A673 (cell line): Measurements from ENCODE around the gene CACNA1G. TPM values are rescaled to one million over a fixed set of nuclear protein-coding genes. Genes with fewer than 3 reads are reported as not detected.

Experiments used
- BruUV-seq: library from RNA; stranded (reverse); fragments of 400-500 nt; replicated peaks from 2 replicates; lab custom pipeline; 2021; lab: Mats Ljungman, UMichigan
- CTCF ChIA-PET: fragments of 300-600 bp; sonication (Branson Sonifier 250); formaldehyde crosslinking; loops from one replicate; lab custom pipeline; 2022; ENCODE audit warnings: antibody characterized with exemption; lab: Charles Lee
- POLR2A ChIA-PET: fragments of 300-600 bp; sonication (Branson Sonifier 250); formaldehyde crosslinking; loops from one replicate; lab custom pipeline; 2022; ENCODE audit warnings: antibody characterized with exemption; ENCODE audit not compliant: low non-redundant PET; lab: Charles Lee
- DNase-seq: peaks from one replicate; pipeline ENCODE4 v3.0.0-alpha.2; 2015; ENCODE audit warnings: low spot score
- H3K27ac ChIP-seq: fragments of 200-600 bp; sonication (generic); 2 replicates; pipeline ENCODE4 v1.5.1; 2016; ENCODE audit warnings: mixed run types, low read depth, mild to moderate bottlenecking, mixed read lengths, antibody characterized with exemption, low read length; ENCODE audit not compliant: poor library complexity, severe bottlenecking
- H3K27me3 ChIP-seq: fragments of 200-600 bp; sonication (generic); replicated peaks from 2 replicates; pipeline ENCODE4 v1.6.1; 2017; ENCODE audit warnings: mixed run types, low read depth, mild to moderate bottlenecking, mixed read lengths, antibody characterized with exemption, low read length; ENCODE audit not compliant: insufficient read depth, poor library complexity
- H3K36me3 ChIP-seq: fragments of 200-600 bp; sonication (generic); 2 replicates; pipeline ENCODE4 v1.6.1; 2016; ENCODE audit warnings: mixed run types, mild to moderate bottlenecking, mixed read lengths, antibody characterized with exemption, low read length; ENCODE audit not compliant: insufficient read depth, poor library complexity, severe bottlenecking
- H3K4me1 ChIP-seq: fragments of 200-600 bp; sonication (generic); 2 replicates; pipeline ENCODE4 v1.6.1; 2017; ENCODE audit warnings: mixed run types, mild to moderate bottlenecking, mixed read lengths, antibody characterized with exemption, low read length; ENCODE audit not compliant: insufficient read depth, poor library complexity, severe bottlenecking
- H3K4me3 ChIP-seq: fragments of 200-600 bp; sonication (generic); 2 replicates; pipeline ENCODE4 v1.5.1; 2016; ENCODE audit warnings: low read depth, mixed run types, mild to moderate bottlenecking, mixed read lengths, low read length; ENCODE audit not compliant: poor library complexity, severe bottlenecking
- H3K9me3 ChIP-seq: fragments of 200-600 bp; sonication (generic); 2 replicates; pipeline ENCODE4 v1.6.1; 2016; ENCODE audit warnings: mixed run types, low read depth, mild to moderate bottlenecking, mixed read lengths, antibody characterized with exemption, low read length; ENCODE audit not compliant: poor library complexity, severe bottlenecking
- EZH2 ChIP-seq: fragments of 200-600 bp; sonication (generic); IDR thresholded peaks from 2 replicates; pipeline ENCODE4 v1.6.1; 2017; ENCODE audit warnings: borderline replicate concordance, low read depth, mild to moderate bottlenecking, mixed read lengths, antibody characterized with exemption, low read length; ENCODE audit not compliant: poor library complexity, severe bottlenecking
- intact Hi-C: fragments of 100-400 bp; cut with micrococcal nuclease; formaldehyde crosslinking; loops from one replicate; pipeline ENCODE4 v1.10.0; 2022; ENCODE audit not compliant: unreplicated experiment
- total RNA-seq: library from RNA; stranded (reverse); gene quantifications from 2 replicates; pipeline ENCODE4 v1.2.3, GENCODE V29; 2021
- TF ChIP-seq, protein P1 (sequence below): fragments of 300-800, 200-600 bp; sonication (generic); conservative IDR thresholded peaks from 2 replicates; pipeline ENCODE4 v1.5.1; 2017; ENCODE audit warnings: low read depth, mild to moderate bottlenecking, antibody characterized with exemption, low read length, moderate library complexity, mixed read lengths

Gene CACNA1G
- total RNA-seq, 1 experiment from 2014 or later = 7.1 TPM

DNA sequence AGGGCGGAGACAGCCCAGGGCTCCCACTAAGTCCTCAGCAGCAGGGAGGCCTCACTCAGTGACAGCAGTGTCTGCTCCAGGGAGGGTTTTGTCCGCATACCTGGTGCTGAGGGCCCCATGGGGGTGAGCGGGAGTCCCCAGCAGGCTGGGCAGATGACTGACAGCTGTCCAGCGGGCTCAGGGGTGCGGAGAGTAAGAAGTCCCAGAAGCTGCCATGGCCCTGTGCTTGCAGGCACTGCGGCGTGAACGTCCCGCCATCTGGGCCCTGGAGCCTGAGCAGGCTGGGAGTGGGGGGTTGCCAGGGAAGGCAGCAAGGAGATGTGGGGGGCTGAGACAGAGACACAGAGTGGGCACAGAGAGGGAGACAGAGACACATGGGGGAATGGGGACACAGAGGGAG is 20.1 kb downstream of the CACNA1G start:
- Histone ChIP-seq H3K4me3 (no peak overlapping the region), H3K4me1 (no peaks in the 10 kb centered on the region), H3K36me3 (no peaks in the 10 kb centered on the region), H3K27ac (no peak overlapping the region), H3K27me3 (no peaks in the 10 kb centered on the region), H3K9me3 (no peaks in the 10 kb centered on the region)
- ChIA-PET CTCF (no interaction called here), POLR2A (no interaction called here)
- intact Hi-C loops = no loop called here
- no peak for DNase-seq
- TF ChIP-seq, protein P1, sequence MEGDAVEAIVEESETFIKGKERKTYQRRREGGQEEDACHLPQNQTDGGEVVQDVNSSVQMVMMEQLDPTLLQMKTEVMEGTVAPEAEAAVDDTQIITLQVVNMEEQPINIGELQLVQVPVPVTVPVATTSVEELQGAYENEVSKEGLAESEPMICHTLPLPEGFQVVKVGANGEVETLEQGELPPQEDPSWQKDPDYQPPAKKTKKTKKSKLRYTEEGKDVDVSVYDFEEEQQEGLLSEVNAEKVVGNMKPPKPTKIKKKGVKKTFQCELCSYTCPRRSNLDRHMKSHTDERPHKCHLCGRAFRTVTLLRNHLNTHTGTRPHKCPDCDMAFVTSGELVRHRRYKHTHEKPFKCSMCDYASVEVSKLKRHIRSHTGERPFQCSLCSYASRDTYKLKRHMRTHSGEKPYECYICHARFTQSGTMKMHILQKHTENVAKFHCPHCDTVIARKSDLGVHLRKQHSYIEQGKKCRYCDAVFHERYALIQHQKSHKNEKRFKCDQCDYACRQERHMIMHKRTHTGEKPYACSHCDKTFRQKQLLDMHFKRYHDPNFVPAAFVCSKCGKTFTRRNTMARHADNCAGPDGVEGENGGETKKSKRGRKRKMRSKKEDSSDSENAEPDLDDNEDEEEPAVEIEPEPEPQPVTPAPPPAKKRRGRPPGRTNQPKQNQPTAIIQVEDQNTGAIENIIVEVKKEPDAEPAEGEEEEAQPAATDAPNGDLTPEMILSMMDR = no peak
- TF ChIP-seq EZH2 = no peak
- BruUV-seq = no TSS peak

DNA sequence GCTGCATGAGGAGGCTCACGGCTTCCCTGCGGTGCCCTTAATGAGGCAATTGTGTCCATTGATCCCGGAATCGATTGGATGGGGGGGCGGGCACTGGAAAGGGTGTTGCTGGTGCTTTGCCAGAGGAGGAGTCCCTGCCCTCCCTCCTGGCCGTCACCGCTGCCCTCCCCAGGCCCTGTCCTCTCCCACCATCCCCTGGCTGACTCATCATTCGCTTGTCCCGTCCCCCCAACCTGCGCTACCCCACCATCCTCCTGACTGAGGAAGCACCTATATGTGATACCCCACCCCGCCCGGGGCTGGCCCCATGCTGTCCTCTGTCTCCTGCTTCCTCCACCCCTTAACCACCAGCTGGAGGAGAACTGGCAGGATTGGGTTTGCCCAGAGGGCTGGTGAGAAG is 20.8 kb downstream of the CACNA1G start:
- no peaks in the 10 kb centered on the region for H3K9me3 ChIP-seq
- no peak overlapping the region for H3K4me3 ChIP-seq
- H3K27ac ChIP-seq = no peak overlapping the region
- no peaks in the 10 kb centered on the region for H3K36me3 ChIP-seq
- DNase-seq = no peak
- POLR2A ChIA-PET = no interaction called here
- H3K4me1 ChIP-seq = no peaks in the 10 kb centered on the region
- BruUV-seq = no TSS peak
- intact Hi-C loops = no loop called here
- no peaks in the 10 kb centered on the region for H3K27me3 ChIP-seq
- TF ChIP-seq, protein P1 = no peak
- TF ChIP-seq EZH2 = no peak
- CTCF ChIA-PET = no interaction called here

DNA sequence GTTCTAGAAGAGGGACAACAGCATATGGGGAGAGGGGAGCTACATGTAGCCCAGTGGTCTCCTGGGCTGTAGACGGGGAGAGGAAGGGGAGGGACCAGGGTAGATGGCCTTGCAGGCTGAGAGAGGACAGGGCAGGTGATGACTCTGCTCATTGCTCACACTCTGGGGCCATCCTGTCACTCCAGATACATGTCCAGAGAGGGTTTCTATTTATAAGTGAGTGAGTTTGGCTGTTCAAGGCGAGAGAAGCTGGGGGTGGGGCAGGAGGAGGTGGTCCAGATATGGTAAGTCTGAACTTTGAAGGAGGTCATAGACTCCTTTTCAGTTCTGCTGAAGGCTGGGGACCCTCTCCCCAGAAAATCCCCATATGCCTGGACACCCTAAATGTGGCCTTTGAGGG is 22.2 kb downstream of the CACNA1G start:
- TF ChIP-seq EZH2 = no peak
- TF ChIP-seq, protein P1 = no peak
- POLR2A ChIA-PET = no interaction called here
- H3K9me3 ChIP-seq = no peaks in the 10 kb centered on the region
- CTCF ChIA-PET = no interaction called here
- no peaks in the 10 kb centered on the region for H3K4me1 ChIP-seq
- DNase-seq = no peak
- H3K27ac ChIP-seq = no peak overlapping the region
- BruUV-seq = no TSS peak
- H3K4me3 ChIP-seq = no peak overlapping the region
- intact Hi-C loops = no loop called here
- no peaks in the 10 kb centered on the region for H3K27me3 ChIP-seq
- H3K36me3 ChIP-seq = no peaks in the 10 kb centered on the region
